PC-3 (cell line): ENCODE measurements around the gene MYH11. TPM values are rescaled to one million over a fixed set of nuclear protein-coding genes. Genes with fewer than 3 reads are reported as not detected.

Source experiments
- ATAC-seq: fragments of 200-7000 bp; cut with Tn5 transposase; 2 replicates; pipeline ENCODE4 v1.9.1; 2020; ENCODE audit warnings: mild to moderate bottlenecking, moderate library complexity
- BruUV-seq: library from RNA; stranded (reverse); fragments of 400-500 nt; replicated peaks from 2 replicates; lab custom pipeline; 2021; lab: Mats Ljungman, UMichigan
- CTCF ChIA-PET: fragments of 300-600 bp; sonication (Branson Sonifier 250); formaldehyde crosslinking; loops from one replicate; lab custom pipeline; 2022; ENCODE audit warnings: antibody characterized with exemption; lab: Charles Lee
- POLR2A ChIA-PET: fragments of 300-600 bp; sonication (Branson Sonifier 250); formaldehyde crosslinking; loops from one replicate; lab custom pipeline; 2022; ENCODE audit warnings: antibody characterized with exemption; ENCODE audit not compliant: unreplicated experiment; lab: Charles Lee
- DNase-seq: peaks from one replicate; pipeline ENCODE4 v3.0.0-alpha.2; 2015
- H2AFZ ChIP-seq: fragments of 300-600 bp; sonication (generic); 2 replicates; pipeline ENCODE4 v1.6.0; 2016; ENCODE audit warnings: antibody characterized with exemption, low read length
- H3F3A ChIP-seq: fragments of 300-600 bp; sonication (generic); one replicate; pipeline ENCODE4 v1.6.0; 2017; ENCODE audit warnings: antibody characterized with exemption, low read length, control low read depth, mild to moderate bottlenecking; ENCODE audit not compliant: unreplicated experiment
- H3K27ac ChIP-seq: fragments of 300-600 bp; sonication (generic); 2 replicates; pipeline ENCODE4 v1.5.1; 2016; ENCODE audit warnings: mild to moderate bottlenecking, low read length
- H3K27me3 ChIP-seq: fragments of 300-600 bp; sonication (generic); 2 replicates; pipeline ENCODE4 v1.6.1; 2016; ENCODE audit warnings: low read length, mixed read lengths
- H3K36me3 ChIP-seq: fragments of 300-600 bp; sonication (generic); 2 replicates; pipeline ENCODE4 v1.6.1; 2016; ENCODE audit warnings: low read depth, mixed run types, low read length, mixed read lengths
- H3K4me1 ChIP-seq: fragments of 300-600 bp; sonication (generic); 2 replicates; pipeline ENCODE4 v1.5.1; 2016; ENCODE audit warnings: low read length; ENCODE audit not compliant: insufficient read depth
- H3K4me2 ChIP-seq: fragments of 300-600 bp; sonication (generic); 2 replicates; pipeline ENCODE4 v1.6.0; 2016; ENCODE audit warnings: low read length
- H3K4me3 ChIP-seq: fragments of 300-600 bp; sonication (generic); 2 replicates; pipeline ENCODE4 v1.5.1; 2016; ENCODE audit warnings: mild to moderate bottlenecking, low read length, mixed read lengths
- H3K79me2 ChIP-seq: fragments of 300-600 bp; sonication (generic); 2 replicates; pipeline ENCODE4 v1.6.1; 2017; ENCODE audit warnings: low read length, mixed read lengths
- H3K9ac ChIP-seq: fragments of 300-600 bp; sonication (generic); 2 replicates; pipeline ENCODE4 v1.6.0; 2016; ENCODE audit warnings: mild to moderate bottlenecking, low read length
- H3K9me2 ChIP-seq: fragments of 300-600 bp; sonication (generic); replicated peaks from 2 replicates; pipeline ENCODE4 v1.6.1; 2016; ENCODE audit warnings: mixed run types, low read length, mixed read lengths
- H3K9me3 ChIP-seq: fragments of 300-600 bp; sonication (generic); 2 replicates; pipeline ENCODE4 v1.6.1; 2016; ENCODE audit warnings: low read length, mixed read lengths
- H4K20me1 ChIP-seq: fragments of 300-600 bp; sonication (generic); 2 replicates; pipeline ENCODE4 v1.6.1; 2016; ENCODE audit warnings: low read length, mixed read lengths
- EZH2 ChIP-seq: fragments of 300-600 bp; sonication (generic); IDR thresholded peaks from one replicate; pipeline ENCODE4 v1.6.1; 2017; ENCODE audit warnings: antibody characterized with exemption, mild to moderate bottlenecking, low read length; ENCODE audit not compliant: unreplicated experiment
- EZH2phosphoT487 ChIP-seq: fragments of 300-600 bp; sonication (generic); IDR thresholded peaks from 2 replicates; pipeline ENCODE4 v1.6.1; 2018; ENCODE audit warnings: mild to moderate bottlenecking, antibody characterized with exemption, low read length, borderline replicate concordance
- intact Hi-C: fragments of 100-400 bp; cut with micrococcal nuclease; formaldehyde crosslinking; loops from 2 replicates; pipeline ENCODE4 v1.9.0; 2023
- total RNA-seq: library from RNA; depleted of rRNA; stranded (reverse); fragments of >200 nt; gene quantifications from 2 replicates; pipeline ENCODE4 v1.2.3, GENCODE V29; 2014
- TF ChIP-seq, protein P1 (sequence below): fragments of 300-600 bp; sonication (generic); conservative IDR thresholded peaks from 2 replicates; pipeline ENCODE4 v1.5.1; 2017; ENCODE audit warnings: antibody characterized with exemption, low read depth, mild to moderate bottlenecking, low read length

The MYH11 gene
- total RNA-seq, 1 experiment from 2014 or later: not detected

DNA sequence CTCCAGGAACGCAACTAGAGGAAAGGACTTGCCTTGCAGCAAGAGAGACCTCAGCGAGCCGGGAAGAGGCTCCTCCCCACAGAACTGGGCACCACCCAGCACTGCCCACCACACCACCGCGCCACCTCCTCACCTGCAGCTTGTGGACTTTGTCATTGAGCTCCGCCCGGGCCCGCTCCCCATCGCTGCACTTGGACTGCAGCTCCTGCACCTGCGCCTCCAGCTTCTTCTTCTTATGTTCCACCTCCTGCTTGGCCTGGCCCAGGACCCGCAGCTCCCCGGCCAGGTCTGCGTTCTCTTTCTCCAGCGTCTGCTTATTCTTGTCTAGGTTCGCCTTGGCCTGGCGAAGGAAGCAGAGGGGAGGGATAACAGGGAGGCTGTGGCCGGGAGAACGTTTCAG lies 130.1 kb downstream of the MYH11 start:
- Histone ChIP-seq H4K20me1 (no peaks in the 10 kb centered on the region), H3K27ac (no peak overlapping the region), H3K79me2 (no peaks in the 10 kb centered on the region), H3F3A (no peaks in the 10 kb centered on the region), H3K9ac (no peak overlapping the region), H3K27me3 (no peaks in the 10 kb centered on the region), H3K4me3 (no peak overlapping the region), H3K36me3 (no peaks in the 10 kb centered on the region), H3K4me1 (no peaks in the 10 kb centered on the region), H2AFZ (no peak overlapping the region), H3K4me2 (no peak overlapping the region), H3K9me3 (no peaks in the 10 kb centered on the region), H3K9me2 (no peaks in the 10 kb centered on the region)
- intact Hi-C loops: no loop called here
- CTCF ChIA-PET: no interaction called here
- DNase-seq (no peak), ATAC-seq (no peak)
- POLR2A ChIA-PET: no interaction called here
- no TSS peak for BruUV-seq
- TF ChIP-seq EZH2phosphoT487 (no peak), EZH2 (no peak)
- TF ChIP-seq, protein P1, sequence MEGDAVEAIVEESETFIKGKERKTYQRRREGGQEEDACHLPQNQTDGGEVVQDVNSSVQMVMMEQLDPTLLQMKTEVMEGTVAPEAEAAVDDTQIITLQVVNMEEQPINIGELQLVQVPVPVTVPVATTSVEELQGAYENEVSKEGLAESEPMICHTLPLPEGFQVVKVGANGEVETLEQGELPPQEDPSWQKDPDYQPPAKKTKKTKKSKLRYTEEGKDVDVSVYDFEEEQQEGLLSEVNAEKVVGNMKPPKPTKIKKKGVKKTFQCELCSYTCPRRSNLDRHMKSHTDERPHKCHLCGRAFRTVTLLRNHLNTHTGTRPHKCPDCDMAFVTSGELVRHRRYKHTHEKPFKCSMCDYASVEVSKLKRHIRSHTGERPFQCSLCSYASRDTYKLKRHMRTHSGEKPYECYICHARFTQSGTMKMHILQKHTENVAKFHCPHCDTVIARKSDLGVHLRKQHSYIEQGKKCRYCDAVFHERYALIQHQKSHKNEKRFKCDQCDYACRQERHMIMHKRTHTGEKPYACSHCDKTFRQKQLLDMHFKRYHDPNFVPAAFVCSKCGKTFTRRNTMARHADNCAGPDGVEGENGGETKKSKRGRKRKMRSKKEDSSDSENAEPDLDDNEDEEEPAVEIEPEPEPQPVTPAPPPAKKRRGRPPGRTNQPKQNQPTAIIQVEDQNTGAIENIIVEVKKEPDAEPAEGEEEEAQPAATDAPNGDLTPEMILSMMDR: no peak

DNA sequence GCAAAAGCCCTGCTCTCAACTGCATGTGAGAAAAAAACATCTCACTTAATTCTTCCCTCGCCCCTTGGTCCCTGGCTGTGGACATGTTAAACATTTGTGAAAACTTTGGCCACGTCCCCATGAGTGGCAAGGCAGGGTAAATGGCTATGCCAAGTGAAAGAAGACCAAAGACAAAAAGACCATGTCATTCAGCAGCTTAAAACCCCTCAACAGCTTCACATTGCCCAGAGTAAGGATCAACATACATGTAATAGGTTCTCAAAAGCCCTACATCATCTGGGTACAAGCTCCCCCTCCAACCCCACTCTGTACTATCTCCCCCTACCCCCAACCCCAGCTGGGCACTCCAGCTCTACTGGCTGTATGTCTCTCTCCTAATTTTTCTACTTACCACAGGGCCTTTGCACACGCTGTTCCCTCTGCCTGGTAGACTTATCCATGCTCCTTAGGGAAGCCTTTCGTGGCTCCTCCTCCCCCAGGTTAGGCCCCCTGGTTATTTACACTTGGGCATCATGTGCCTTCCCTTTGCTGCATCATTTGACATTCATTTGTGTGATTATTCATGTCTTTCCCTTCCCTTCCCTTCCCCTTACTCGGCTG lies 131.1 kb downstream of the MYH11 start:
- H3K9ac ChIP-seq: no peak overlapping the region
- ChIA-PET POLR2A (no interaction called here), CTCF (no interaction called here)
- H3K36me3 ChIP-seq: no peaks in the 10 kb centered on the region
- H3K4me2 ChIP-seq: no peak overlapping the region
- H3K4me3 ChIP-seq: no peak overlapping the region
- no peak overlapping the region for H3K27ac ChIP-seq
- no peaks in the 10 kb centered on the region for H3K4me1 ChIP-seq
- H3K27me3 ChIP-seq: no peaks in the 10 kb centered on the region
- ATAC-seq: no peak
- H3K9me2 ChIP-seq: no peaks in the 10 kb centered on the region
- H3F3A ChIP-seq: no peaks in the 10 kb centered on the region
- DNase-seq: no peak
- no peak overlapping the region for H2AFZ ChIP-seq
- H4K20me1 ChIP-seq: no peaks in the 10 kb centered on the region
- no peaks in the 10 kb centered on the region for H3K9me3 ChIP-seq
- intact Hi-C loops: no loop called here
- H3K79me2 ChIP-seq: no peaks in the 10 kb centered on the region
- no TSS peak for BruUV-seq
- TF ChIP-seq EZH2 (no peak), EZH2phosphoT487 (no peak)
- TF ChIP-seq, protein P1: no peak

DNA sequence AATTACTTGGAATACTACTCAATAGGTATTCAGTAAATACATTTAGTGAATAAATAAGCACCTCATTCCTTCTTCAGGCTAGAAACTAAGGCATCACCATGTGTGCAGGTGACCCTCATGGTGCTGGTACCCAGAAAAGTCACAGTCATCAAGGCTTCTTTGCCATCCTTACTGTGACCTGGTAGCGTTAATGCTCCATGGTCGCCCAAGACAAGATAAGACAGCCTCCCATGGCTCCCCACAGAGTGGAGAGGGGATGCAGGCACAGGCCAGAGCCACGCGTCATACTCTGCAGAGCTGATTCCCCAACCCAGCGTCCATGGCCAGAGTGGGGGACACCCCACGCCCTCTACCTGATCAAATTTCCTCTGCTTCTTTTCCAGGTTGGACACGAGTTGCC lies 133.0 kb downstream of the MYH11 start:
- no peak overlapping the region for H2AFZ ChIP-seq
- no peaks in the 10 kb centered on the region for H3K9me2 ChIP-seq
- no peaks in the 10 kb centered on the region for H4K20me1 ChIP-seq
- ATAC-seq (no peak), DNase-seq (no peak)
- H3K27me3 ChIP-seq: no peaks in the 10 kb centered on the region
- no peaks in the 10 kb centered on the region for H3K4me1 ChIP-seq
- H3F3A ChIP-seq: no peaks in the 10 kb centered on the region
- POLR2A ChIA-PET: no interaction called here
- CTCF ChIA-PET: no interaction called here
- H3K36me3 ChIP-seq: no peaks in the 10 kb centered on the region
- H3K9me3 ChIP-seq: no peaks in the 10 kb centered on the region
- no peak overlapping the region for H3K27ac ChIP-seq
- H3K4me3 ChIP-seq: no peak overlapping the region
- intact Hi-C loops: no loop called here
- TF ChIP-seq, protein P1: no peak
- TF ChIP-seq EZH2 (no peak), EZH2phosphoT487 (no peak)
- no peak overlapping the region for H3K9ac ChIP-seq
- H3K4me2 ChIP-seq: no peak overlapping the region
- BruUV-seq: no TSS peak
- H3K79me2 ChIP-seq: no peaks in the 10 kb centered on the region
